Right atrium auricular region (tissue), 2 donors: Measurements from ENCODE around the gene CAP2. TPM values are rescaled to one million over a fixed set of nuclear protein-coding genes. Genes with fewer than 3 reads are reported as not detected.

Experiments used
- DNase-seq: peaks from one replicate; pipeline ENCODE4 v3.0.0-alpha.2; 2019; ENCODE audit warnings: low spot score
- H3K27ac ChIP-seq, 2 donors: fragments of 200-600 bp; sonication (generic); 1 replicate in 1 of 2; 2 replicates in 1 of 2; pipeline ENCODE4 v1.5.1; 2016 to 2019
- H3K27me3 ChIP-seq, 2 donors: fragments of 200-600 bp; sonication (generic); one replicate each; pipeline versions ENCODE4 v1.5.1 to v1.6.0; 2017 to 2019
- H3K36me3 ChIP-seq: fragments of 200-600 bp; sonication (generic); one replicate; pipeline ENCODE4 v1.5.1; 2016
- H3K4me1 ChIP-seq, 2 donors: fragments of 200-600 bp; sonication (generic); one replicate each; pipeline versions ENCODE4 v1.5.1 to v1.6.0; 2017 to 2019
- H3K4me3 ChIP-seq, 2 donors: fragments of 200-600 bp; sonication (generic); 1 replicate in 1 of 2; 2 replicates in 1 of 2; pipeline ENCODE4 v1.5.1; 2017 to 2019; ENCODE audit warnings: mild to moderate bottlenecking in 1 of 2, moderate library complexity in 1 of 2
- H3K9me3 ChIP-seq, 2 donors: fragments of 200-600 bp; sonication (generic); one replicate each; pipeline ENCODE4 v1.5.1; 2019
- total RNA-seq, 2 donors: library from RNA; depleted of rRNA; stranded (reverse); fragments of >200 nt; gene quantifications; one replicate each; pipeline ENCODE4 v1.1.0, GENCODE V29; 2016
- TF ChIP-seq, protein P1 (sequence below), 2 donors: fragments of 200-600 bp; sonication (generic); IDR thresholded peaks; one replicate each; pipeline ENCODE4 v1.5.1; 2019; ENCODE audit warnings: antibody characterized with exemption in 2 of 2

The CAP2 gene
- total RNA-seq, 2 donors from 2014 or later: 59.9 to 63.6 TPM

DNA sequence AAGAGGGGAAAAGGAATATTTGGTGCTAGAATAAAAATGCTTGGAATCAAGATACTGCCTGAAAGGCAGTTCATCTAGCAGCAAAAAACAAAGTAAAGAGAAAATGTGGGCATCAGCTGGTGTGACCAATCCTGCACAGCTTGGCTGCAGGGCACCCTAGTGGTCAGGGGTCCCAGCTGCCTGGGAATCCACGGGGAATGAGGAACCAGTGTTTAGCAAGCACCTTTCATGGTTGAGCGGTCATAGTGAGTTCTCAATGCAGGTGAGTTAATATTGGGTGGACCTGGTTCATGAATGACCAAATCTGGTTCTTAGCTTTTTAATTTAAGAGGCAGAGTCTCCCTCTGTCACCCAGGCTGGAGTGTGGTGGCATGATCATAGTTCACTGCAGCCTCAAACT is 53.3 kb downstream of the CAP2 start:
- TF ChIP-seq, protein P1, sequence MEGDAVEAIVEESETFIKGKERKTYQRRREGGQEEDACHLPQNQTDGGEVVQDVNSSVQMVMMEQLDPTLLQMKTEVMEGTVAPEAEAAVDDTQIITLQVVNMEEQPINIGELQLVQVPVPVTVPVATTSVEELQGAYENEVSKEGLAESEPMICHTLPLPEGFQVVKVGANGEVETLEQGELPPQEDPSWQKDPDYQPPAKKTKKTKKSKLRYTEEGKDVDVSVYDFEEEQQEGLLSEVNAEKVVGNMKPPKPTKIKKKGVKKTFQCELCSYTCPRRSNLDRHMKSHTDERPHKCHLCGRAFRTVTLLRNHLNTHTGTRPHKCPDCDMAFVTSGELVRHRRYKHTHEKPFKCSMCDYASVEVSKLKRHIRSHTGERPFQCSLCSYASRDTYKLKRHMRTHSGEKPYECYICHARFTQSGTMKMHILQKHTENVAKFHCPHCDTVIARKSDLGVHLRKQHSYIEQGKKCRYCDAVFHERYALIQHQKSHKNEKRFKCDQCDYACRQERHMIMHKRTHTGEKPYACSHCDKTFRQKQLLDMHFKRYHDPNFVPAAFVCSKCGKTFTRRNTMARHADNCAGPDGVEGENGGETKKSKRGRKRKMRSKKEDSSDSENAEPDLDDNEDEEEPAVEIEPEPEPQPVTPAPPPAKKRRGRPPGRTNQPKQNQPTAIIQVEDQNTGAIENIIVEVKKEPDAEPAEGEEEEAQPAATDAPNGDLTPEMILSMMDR (IDR thresholded peaks at IDR 0.05): no peak
- Histone ChIP-seq H3K4me3 (no peak overlapping the region), H3K4me1 (no peaks in the 10 kb centered on the region), H3K27ac (no peak overlapping the region), H3K9me3 (no peaks in the 10 kb centered on the region), H3K36me3 (no peaks in the 10 kb centered on the region), H3K27me3 (no peaks in the 10 kb centered on the region)
- DNase-seq: no peak

DNA sequence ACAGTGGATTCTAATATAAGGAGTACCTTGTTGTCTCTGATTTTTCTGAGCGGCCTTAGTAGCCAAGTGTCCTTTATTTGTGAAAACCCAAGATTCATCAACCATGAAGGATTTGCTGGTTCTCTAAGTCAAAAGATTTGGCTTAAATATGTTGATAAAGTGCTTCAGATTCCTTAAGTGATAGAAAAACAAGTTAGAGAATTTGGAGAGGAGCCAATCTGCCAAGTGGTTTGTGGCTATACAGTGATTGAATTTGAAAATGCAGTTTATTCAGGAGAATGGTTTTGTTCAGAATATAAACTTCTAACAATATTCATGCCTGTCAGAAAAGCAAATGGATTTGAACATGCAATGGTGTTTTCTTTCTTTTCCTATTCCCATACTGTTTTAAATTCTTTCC is 54.8 kb downstream of the CAP2 start:
- Histone ChIP-seq H3K9me3 (no peaks in the 10 kb centered on the region), H3K4me3 (no peak overlapping the region), H3K27ac (no peak overlapping the region)

DNA sequence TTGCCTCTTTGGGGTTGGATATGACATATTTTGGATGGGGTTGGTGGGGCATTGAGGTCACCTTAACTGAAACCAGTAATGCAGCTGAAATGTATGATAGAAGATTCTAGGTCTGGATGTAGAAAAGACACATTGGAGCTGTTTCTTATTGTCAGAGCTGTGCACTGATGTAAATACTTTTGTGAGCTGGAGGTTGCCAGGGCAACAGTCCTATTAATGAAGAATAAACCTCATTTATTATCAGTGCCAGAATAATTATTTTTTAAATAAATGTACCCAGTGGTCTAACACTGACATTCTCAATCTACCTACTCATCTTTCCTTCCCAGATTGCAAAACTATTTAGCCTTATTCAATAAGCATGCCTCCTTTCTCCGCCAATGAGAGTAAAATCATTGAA is 57.0 kb downstream of the CAP2 start:
- no peak for DNase-seq
- Histone ChIP-seq H3K36me3 (no peaks in the 10 kb centered on the region), H3K9me3 (no peaks in the 10 kb centered on the region), H3K27ac (no peak overlapping the region), H3K4me1 (no peaks in the 10 kb centered on the region), H3K4me3 (no peak overlapping the region), H3K27me3 (no peaks in the 10 kb centered on the region)
- TF ChIP-seq, protein P1 (IDR thresholded peaks at IDR 0.05): no peak

More for the DNA sequence above, 54.8 kb downstream of the CAP2 start:
- no peaks in the 10 kb centered on the region for H3K27me3 ChIP-seq
- H3K36me3 ChIP-seq: no peaks in the 10 kb centered on the region
- DNase-seq: no peak
- no peaks in the 10 kb centered on the region for H3K4me1 ChIP-seq
- TF ChIP-seq, protein P1 (IDR thresholded peaks at IDR 0.05): no peak

DNA sequence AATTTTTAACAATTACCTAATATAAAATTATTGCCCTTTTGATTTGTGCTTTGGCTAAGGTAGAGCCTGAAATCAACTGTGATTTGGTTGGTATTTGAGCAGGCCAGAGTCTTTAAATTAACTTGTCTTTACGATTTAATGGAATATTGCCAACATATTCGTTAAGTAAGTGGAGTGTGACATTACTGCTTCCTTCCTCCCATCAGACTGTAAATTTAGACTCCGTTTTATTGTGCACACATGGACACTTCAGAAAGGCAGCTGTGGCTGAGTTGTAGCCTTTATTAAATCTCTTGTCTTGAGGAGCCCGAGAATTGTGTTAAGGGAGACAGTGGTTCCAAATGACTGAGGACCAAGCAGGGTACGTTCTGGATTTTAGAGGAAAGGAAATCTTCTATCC is 57.4 kb downstream of the CAP2 start:
- Histone ChIP-seq H3K27ac (no peak overlapping the region), H3K27me3 (no peaks in the 10 kb centered on the region), H3K4me3 (no peak overlapping the region), H3K9me3 (no peaks in the 10 kb centered on the region), H3K36me3 (no peaks in the 10 kb centered on the region), H3K4me1 (no peaks in the 10 kb centered on the region)
- TF ChIP-seq, protein P1 (IDR thresholded peaks at IDR 0.05): no peak
- no peak for DNase-seq

DNA sequence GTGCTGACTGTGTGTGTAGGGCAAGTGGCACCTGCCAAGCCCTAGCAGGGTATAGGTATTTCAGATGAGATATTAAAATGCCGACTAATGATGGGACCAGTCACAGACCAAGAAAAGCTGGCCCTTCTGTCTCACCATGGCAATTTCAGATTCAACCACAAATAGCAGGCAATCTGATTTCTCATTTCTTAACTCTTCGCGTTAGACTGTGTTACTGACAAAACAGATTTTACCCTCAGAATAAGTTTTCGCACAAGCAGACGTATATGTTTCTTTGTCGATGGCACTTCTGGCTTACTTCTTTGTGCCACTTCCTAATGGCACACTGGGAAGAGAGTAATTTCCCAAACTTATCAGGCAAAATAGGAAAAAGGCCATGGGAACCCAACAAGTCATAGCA is 58.7 kb downstream of the CAP2 start:
- DNase-seq: no peak
- Histone ChIP-seq H3K27me3 (no peaks in the 10 kb centered on the region), H3K4me3 (no peak overlapping the region)

More for the DNA sequence above, 58.7 kb downstream of the CAP2 start:
- no peaks in the 10 kb centered on the region for H3K4me1 ChIP-seq
- no peaks in the 10 kb centered on the region for H3K36me3 ChIP-seq
- no peak overlapping the region for H3K27ac ChIP-seq
- H3K9me3 ChIP-seq: no peaks in the 10 kb centered on the region
- TF ChIP-seq, protein P1 (IDR thresholded peaks at IDR 0.05): no peak
